CD14-positive monocyte (primary cell): ENCODE data around the gene SPDYE18. TPM values are rescaled to one million over a fixed set of nuclear protein-coding genes. Genes with fewer than 3 reads are reported as not detected.
"Not testable (repeated sequence)": the region's sequence is repeated elsewhere in the genome, so short reads cannot be mapped to it uniquely, and the experiment has no call there.

Experiments used
- DNase-seq, 3 donors: peaks; one replicate each; pipeline ENCODE4 v3.0.0-alpha.2; 2011 to 2022
- H2AFZ ChIP-seq: 2 replicates; pipeline ENCODE4 v1.6.0; 2012; ENCODE audit warnings: mild to moderate bottlenecking, low read depth, low read length, inconsistent platforms; ENCODE audit not compliant: insufficient read depth, poor library complexity, severe bottlenecking
- H3K27ac ChIP-seq, 2 donors: 1 replicate in 1 of 2; 2 replicates in 1 of 2; pipeline ENCODE4 v1.5.1; 2012 to 2013; ENCODE audit warnings: low read length in 2 of 2, control low read depth in 1 of 2, inconsistent platforms in 1 of 2, low read depth in 1 of 2, mild to moderate bottlenecking in 1 of 2
- H3K27me3 ChIP-seq, 2 donors: one replicate each; pipeline versions ENCODE4 v1.6.0 to v1.6.1; 2011 to 2013; ENCODE audit warnings: low read length in 2 of 2; ENCODE audit not compliant: control insufficient read depth in 2 of 2, insufficient read depth in 2 of 2
- H3K36me3 ChIP-seq, 2 donors: replicated peaks in 1 of 2; 1 replicate in 1 of 2; 2 replicates in 1 of 2; pipeline versions ENCODE4 v1.5.1 to v1.6.1; 2012 to 2013; ENCODE audit warnings: low read length in 2 of 2, control low read depth in 1 of 2, inconsistent platforms in 1 of 2, mild to moderate bottlenecking in 1 of 2; ENCODE audit not compliant: insufficient read depth in 2 of 2, control insufficient read depth in 1 of 2
- H3K4me1 ChIP-seq, 2 donors: 1 replicate in 1 of 2; 2 replicates in 1 of 2; pipeline versions ENCODE4 v1.5.1 to v1.6.1; 2012 to 2013; ENCODE audit warnings: low read length in 2 of 2, control low read depth in 1 of 2, inconsistent platforms in 1 of 2, mild to moderate bottlenecking in 1 of 2, moderate library complexity in 1 of 2; ENCODE audit not compliant: insufficient read depth in 2 of 2, control insufficient read depth in 1 of 2
- H3K4me2 ChIP-seq: replicated peaks from 2 replicates; pipeline ENCODE3; 2012; ENCODE audit warnings: low read length, moderate library complexity, mild to moderate bottlenecking; ENCODE audit not compliant: poor library complexity, severe bottlenecking; ENCODE audit errors: extremely low read depth
- H3K4me3 ChIP-seq, 3 experiments: fragments of 200-600 bp in 1 of 3; sonication (generic) in 1 of 3; replicated peaks in 1 of 3; 1 replicate in 2 of 3; 2 replicates in 1 of 3; pipeline ENCODE4 v1.5.1; 2011 to 2013; ENCODE audit warnings: low read length in 3 of 3, mild to moderate bottlenecking in 3 of 3, control low read depth in 2 of 3, low read depth in 2 of 3, inconsistent platforms in 1 of 3, moderate library complexity in 1 of 3
- H3K79me2 ChIP-seq: 2 replicates; pipeline ENCODE4 v1.6.0; 2012; ENCODE audit warnings: mild to moderate bottlenecking, control low read depth, inconsistent platforms, low read length, moderate library complexity; ENCODE audit not compliant: insufficient read depth
- H3K9ac ChIP-seq: 2 replicates; pipeline ENCODE4 v1.6.0; 2017; ENCODE audit warnings: low read length, mild to moderate bottlenecking; ENCODE audit not compliant: insufficient read depth, poor library complexity, severe bottlenecking
- H3K9me3 ChIP-seq, 2 donors: replicated peaks in 1 of 2; 1 replicate in 1 of 2; 2 replicates in 1 of 2; pipeline versions ENCODE4 v1.5.1 to v1.6.1; 2012 to 2013; ENCODE audit warnings: low read length in 2 of 2, control low read depth in 1 of 2; ENCODE audit not compliant: control insufficient read depth in 1 of 2, insufficient read depth in 1 of 2
- H4K20me1 ChIP-seq: 2 replicates; pipeline ENCODE4 v1.6.0; 2012; ENCODE audit warnings: mild to moderate bottlenecking, low read length, control low read depth, moderate library complexity; ENCODE audit not compliant: insufficient read depth
- H3K27ac Mint-ChIP-seq, 7 donors: one replicate each; pipeline ENCODE4 v1.8.0; 2020; ENCODE audit warnings: mild to moderate bottlenecking in 7 of 7, mixed read lengths in 7 of 7, moderate library complexity in 6 of 7, inconsistent platforms in 2 of 7
- H3K27me3 Mint-ChIP-seq, 3 donors: one replicate each; pipeline ENCODE4 v1.8.0; 2021 to 2022; ENCODE audit warnings: low read depth in 3 of 3, mild to moderate bottlenecking in 3 of 3, mixed read lengths in 3 of 3, moderate library complexity in 3 of 3, inconsistent platforms in 1 of 3
- H3K36me3 Mint-ChIP-seq, 2 donors: one replicate each; pipeline ENCODE4 v1.8.0; 2020; ENCODE audit warnings: mixed read lengths in 2 of 2, inconsistent platforms in 1 of 2, mild to moderate bottlenecking in 1 of 2
- H3K4me1 Mint-ChIP-seq: one replicate; pipeline ENCODE4 v1.8.0; 2020; ENCODE audit warnings: mild to moderate bottlenecking, mixed read lengths
- H3K4me3 Mint-ChIP-seq, 2 donors: one replicate each; pipeline ENCODE4 v1.8.0; 2020; ENCODE audit warnings: mild to moderate bottlenecking in 2 of 2, mixed read lengths in 2 of 2, moderate library complexity in 1 of 2
- H3K9me3 Mint-ChIP-seq, 7 donors: one replicate each; pipeline ENCODE4 v1.8.0; 2020 to 2022; ENCODE audit warnings: mixed read lengths in 7 of 7, mild to moderate bottlenecking in 6 of 7, moderate library complexity in 6 of 7, inconsistent platforms in 2 of 7
- WGBS: methylation state at CpG from one replicate; pipeline ENCODE4 v1.1.5; 2013; ENCODE audit warnings: missing lambda C conversion rate; ENCODE audit not compliant: insufficient coverage; 5-methylcytosine and 5-hydroxymethylcytosine counted together
- intact Hi-C, 2 donors: fragments of 100-400 bp; cut with micrococcal nuclease; formaldehyde crosslinking; loops; one replicate each; pipeline versions ENCODE4 v1.15.0 to v1.15.1; 2023
- polyA plus RNA-seq, 3 donors: library from polyadenylated mRNA; depleted of rRNA in 1 of 3; unstranded in 2 of 3; stranded (reverse) in 1 of 3; fragments of 300-500 nt in 2 of 3; fragments of >200 nt in 1 of 3; fragmentation: Illumina TruSeq in 2 of 3; gene quantifications; 1 replicate in 2 of 3; 2 replicates in 1 of 3; pipeline ENCODE4 v1.2.3, GENCODE V29; 2012 to 2021

The SPDYE18 gene
- polyA plus RNA-seq, 3 donors = 1.5 TPM; not detected in 2

DNA sequence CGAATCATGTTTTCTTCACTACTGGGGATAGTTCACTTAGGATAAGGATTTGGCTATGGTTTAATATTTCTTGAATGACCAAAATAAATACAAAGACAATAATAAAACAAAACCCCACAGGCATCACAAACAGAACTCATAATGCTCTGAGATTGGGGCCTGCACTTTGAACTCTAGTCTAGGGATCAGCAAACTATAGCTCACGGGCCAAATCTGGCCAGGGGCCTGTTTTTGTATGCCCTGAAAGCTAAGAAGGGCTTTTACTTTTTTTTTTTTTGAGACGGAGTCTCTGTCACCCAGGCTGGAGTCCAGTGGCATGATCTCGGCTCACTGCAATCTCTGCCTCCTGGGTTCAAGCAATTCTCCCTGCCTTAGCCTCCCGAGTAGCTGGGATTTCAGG, 14.7 kb upstream of the SPDYE18 start:
- H3K27ac ChIP-seq, H3K27ac Mint-ChIP-seq, H3K36me3 ChIP-seq, H3K9me3 ChIP-seq, H4K20me1 ChIP-seq, H3K4me1 Mint-ChIP-seq, H3K4me1 ChIP-seq, H3K27me3 Mint-ChIP-seq, H2AFZ ChIP-seq, DNase-seq, H3K79me2 ChIP-seq, intact Hi-C loops, H3K4me2 ChIP-seq, H3K9me3 Mint-ChIP-seq, H3K4me3 Mint-ChIP-seq, H3K4me3 ChIP-seq, H3K27me3 ChIP-seq, H3K9ac ChIP-seq: not testable (repeated sequence)
- no CpG with 5 or more reads among the region's 5 CpGs for WGBS
- peaks cover 1 to 17% of the 10 kb centered on the region in 2 donors for H3K36me3 Mint-ChIP-seq

DNA sequence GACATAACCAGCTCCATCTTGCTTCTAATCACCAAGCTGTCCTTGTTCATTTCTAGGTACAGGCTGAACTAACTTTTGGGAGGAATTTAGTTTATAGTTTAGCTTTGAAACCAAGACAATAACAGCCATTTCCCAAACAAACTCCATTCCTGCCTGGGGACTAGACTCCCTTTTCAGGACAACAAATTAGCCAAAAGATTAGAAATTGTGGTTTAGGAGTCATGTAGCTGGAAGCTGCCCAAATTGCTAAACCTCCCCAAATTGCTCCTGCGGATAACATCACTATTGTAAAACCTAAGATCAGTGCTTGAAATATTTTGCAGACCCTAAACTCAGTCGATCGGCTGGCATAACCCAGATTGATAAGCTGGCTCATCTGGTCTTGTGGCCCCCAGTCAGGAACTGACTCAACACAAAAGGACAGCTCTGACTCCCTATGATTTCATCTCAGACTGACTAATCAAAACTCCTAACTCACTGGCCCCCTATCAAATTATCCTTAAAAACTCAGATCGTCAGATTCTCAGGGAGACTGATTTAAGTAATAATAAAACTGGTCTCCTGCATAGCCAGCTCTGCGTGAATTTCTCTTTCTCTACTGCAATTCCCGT, 12.5 kb upstream of the SPDYE18 start:
- no CpG with 5 or more reads among the region's 6 CpGs for WGBS
- intact Hi-C loops, H3K4me1 ChIP-seq, H2AFZ ChIP-seq, H3K4me3 ChIP-seq, H3K4me2 ChIP-seq, H3K9ac ChIP-seq, H3K36me3 ChIP-seq, DNase-seq, H3K27me3 ChIP-seq, H3K27ac ChIP-seq, H3K9me3 Mint-ChIP-seq, H3K27me3 Mint-ChIP-seq, H3K79me2 ChIP-seq, H3K9me3 ChIP-seq, H4K20me1 ChIP-seq, H3K4me1 Mint-ChIP-seq, H3K4me3 Mint-ChIP-seq, H3K27ac Mint-ChIP-seq: not testable (repeated sequence)
- H3K36me3 Mint-ChIP-seq = peaks cover 20 to 28% of the 10 kb centered on the region in 2 donors

DNA sequence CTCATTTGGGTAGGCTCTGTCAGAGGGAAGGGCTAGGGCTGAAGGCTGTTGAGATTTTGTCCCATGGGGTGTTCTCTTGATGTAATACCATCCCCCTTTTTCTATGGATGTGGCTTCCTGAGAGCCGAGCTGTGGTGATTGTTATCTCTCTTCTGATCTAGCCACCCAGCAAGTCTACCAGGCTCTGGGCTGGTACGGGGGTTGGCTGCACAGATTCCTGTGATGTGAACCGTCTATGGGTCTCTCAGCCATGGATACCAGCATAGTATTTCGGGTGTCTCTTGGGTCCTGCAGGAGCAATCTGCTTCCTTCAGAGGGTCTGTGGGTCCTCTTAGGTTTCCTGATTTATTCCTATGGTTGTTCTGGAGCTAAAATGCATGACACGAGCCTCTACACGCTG, 8.8 kb upstream of the SPDYE18 start:
- H3K27me3 ChIP-seq, H2AFZ ChIP-seq, H3K4me3 ChIP-seq, H3K4me1 ChIP-seq, H3K9ac ChIP-seq, DNase-seq, H3K4me2 ChIP-seq, H3K9me3 Mint-ChIP-seq, H3K27ac ChIP-seq, H3K9me3 ChIP-seq, intact Hi-C loops, H3K27me3 Mint-ChIP-seq, H4K20me1 ChIP-seq, H3K79me2 ChIP-seq, H3K4me1 Mint-ChIP-seq, H3K36me3 ChIP-seq, H3K4me3 Mint-ChIP-seq, H3K27ac Mint-ChIP-seq: not testable (repeated sequence)
- WGBS = 100% methylated on average over 3 of the region's 6 CpGs
- peaks cover 25 to 31% of the 10 kb centered on the region in 2 donors for H3K36me3 Mint-ChIP-seq

DNA sequence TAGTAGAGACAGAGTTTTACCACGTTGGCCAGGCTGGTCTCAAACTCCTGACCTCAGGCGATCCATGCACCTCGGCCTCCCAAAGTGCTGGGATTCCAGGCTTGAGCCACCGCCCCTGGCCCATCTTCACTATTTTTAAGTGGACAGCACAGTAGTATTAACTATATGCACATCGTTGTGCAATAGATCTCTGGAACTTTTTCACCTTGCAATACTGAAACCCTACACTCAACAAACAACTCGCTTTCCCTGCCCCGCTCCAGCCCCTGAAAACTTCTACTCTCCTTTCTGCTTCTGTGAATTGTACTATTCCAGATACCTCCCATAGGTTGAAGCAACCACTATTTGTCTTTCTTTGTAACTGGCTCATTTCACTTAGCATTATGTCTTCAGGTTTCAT, 3.5 kb upstream of the SPDYE18 start:
- H3K4me3 ChIP-seq, H3K79me2 ChIP-seq, H4K20me1 ChIP-seq, H3K4me1 ChIP-seq, H3K27ac Mint-ChIP-seq, H3K27me3 Mint-ChIP-seq, H3K9me3 Mint-ChIP-seq, H3K9me3 ChIP-seq, H3K4me1 Mint-ChIP-seq, H2AFZ ChIP-seq, H3K27me3 ChIP-seq, H3K36me3 ChIP-seq, H3K27ac ChIP-seq, H3K4me3 Mint-ChIP-seq, DNase-seq, intact Hi-C loops, H3K4me2 ChIP-seq, H3K9ac ChIP-seq: not testable (repeated sequence)
- 96% methylated on average over 4 of the region's 7 CpGs for WGBS
- H3K36me3 Mint-ChIP-seq = peaks cover 21 to 22% of the 10 kb centered on the region in 2 donors
